KOPT-K1 (cell line): ENCODE measurements around the gene OR2C3.
"Not testable (repeated sequence)": the region's sequence is repeated elsewhere in the genome, so short reads cannot be mapped to it uniquely, and the experiment has no call there.

Experiments
- H3K27ac ChIP-seq: fragments of 200-600 bp; sonication (generic); 2 replicates; pipeline ENCODE4 v1.5.1; 2016; ENCODE audit warnings: antibody characterized with exemption, mild to moderate bottlenecking, low read depth, low read length; ENCODE audit not compliant: poor library complexity, severe bottlenecking
- H3K36me3 ChIP-seq: fragments of 200-600 bp; sonication (generic); 2 replicates; pipeline ENCODE4 v1.5.1; 2017; ENCODE audit warnings: antibody characterized with exemption, mild to moderate bottlenecking, low read length, moderate library complexity; ENCODE audit not compliant: insufficient read depth
- H3K9me3 ChIP-seq: fragments of 200-600 bp; sonication (generic); 2 replicates; pipeline ENCODE4 v1.5.1; 2017; ENCODE audit warnings: antibody characterized with exemption, low read length, mild to moderate bottlenecking; ENCODE audit not compliant: insufficient read depth, poor library complexity, severe bottlenecking

OR2C3 gene

GRCh38 chr1:247535402-247535801, 838 bp downstream of the OR2C3 start:
- H3K36me3 ChIP-seq, result no peaks in the 10 kb centered on the region
- no peak overlapping the region for H3K27ac ChIP-seq
- peaks cover 4% of the 10 kb centered on the region for H3K9me3 ChIP-seq

- Histone ChIP-seq H3K36me3 (no peaks in the 10 kb centered on the region), H3K9me3 (peaks cover 4% of the 10 kb centered on the region), H3K27ac (no peak overlapping the region)
Measured at GRCh38 chr1:247531937-247532336, 4.3 kb downstream of the OR2C3 start.

GRCh38 chr1:247530785-247531184, 5.5 kb downstream of the OR2C3 start:
- Histone ChIP-seq H3K27ac (no peak overlapping the region), H3K9me3 (peaks cover 4% of the 10 kb centered on the region), H3K36me3 (no peaks in the 10 kb centered on the region)

GRCh38 chr1:247529771-247530355, 6.4 kb downstream of the OR2C3 start:
- H3K36me3 ChIP-seq, result no peaks in the 10 kb centered on the region
- no peak overlapping the region for H3K27ac ChIP-seq
- H3K9me3 ChIP-seq, result peaks cover 4% of the 10 kb centered on the region

- Histone ChIP-seq H3K36me3 (no peaks in the 10 kb centered on the region), H3K9me3 (peaks cover 4% of the 10 kb centered on the region), H3K27ac (no peak overlapping the region)
Measured at GRCh38 chr1:247528812-247529474, 7.3 kb downstream of the OR2C3 start.

- H3K27ac ChIP-seq, H3K9me3 ChIP-seq, H3K36me3 ChIP-seq: not testable (repeated sequence)
Measured at GRCh38 chr1:247521886-247522285, 14.4 kb downstream of the OR2C3 start.

- Histone ChIP-seq H3K36me3 (no peaks in the 10 kb centered on the region), H3K9me3 (no peaks in the 10 kb centered on the region), H3K27ac (no peak overlapping the region)
Measured at GRCh38 chr1:247518613-247518891, 17.7 kb downstream of the OR2C3 start.

- no peak overlapping the region for H3K27ac ChIP-seq
- no peaks in the 10 kb centered on the region for H3K36me3 ChIP-seq
- H3K9me3 ChIP-seq, result no peaks in the 10 kb centered on the region
Measured at GRCh38 chr1:247517795-247518612, 18.2 kb downstream of the OR2C3 start.

GRCh38 chr1:247506831-247507230, 29.4 kb downstream of the OR2C3 start:
- Histone ChIP-seq H3K27ac (no peak overlapping the region), H3K9me3 (no peaks in the 10 kb centered on the region), H3K36me3 (no peaks in the 10 kb centered on the region)

- Histone ChIP-seq H3K9me3 (no peaks in the 10 kb centered on the region), H3K36me3 (no peaks in the 10 kb centered on the region)
Measured at GRCh38 chr1:247500865-247501264, 35.4 kb downstream of the OR2C3 start.

GRCh38 chr1:247496581-247497285, 39.5 kb downstream of the OR2C3 start:
- Histone ChIP-seq H3K27ac (no peak overlapping the region), H3K9me3 (no peaks in the 10 kb centered on the region), H3K36me3 (no peaks in the 10 kb centered on the region)

More at GRCh38 chr1:247500865-247501264, 35.4 kb downstream of the OR2C3 start:
- H3K27ac ChIP-seq, result no peak overlapping the region

GRCh38 chr1:247494767-247495166, 41.5 kb downstream of the OR2C3 start:
- Histone ChIP-seq H3K36me3 (no peaks in the 10 kb centered on the region), H3K27ac (no peak overlapping the region), H3K9me3 (no peaks in the 10 kb centered on the region)

- Histone ChIP-seq H3K36me3 (no peaks in the 10 kb centered on the region), H3K9me3 (no peaks in the 10 kb centered on the region), H3K27ac (no peak overlapping the region)
Measured at GRCh38 chr1:247493106-247493505, 43.1 kb downstream of the OR2C3 start.

- Histone ChIP-seq H3K36me3 (no peaks in the 10 kb centered on the region), H3K9me3 (no peaks in the 10 kb centered on the region), H3K27ac (no peak overlapping the region)
Measured at GRCh38 chr1:247491328-247491727, 44.9 kb downstream of the OR2C3 start.

GRCh38 chr1:247487057-247487456, 49.2 kb downstream of the OR2C3 start:
- Histone ChIP-seq H3K9me3 (no peaks in the 10 kb centered on the region), H3K36me3 (no peaks in the 10 kb centered on the region), H3K27ac (no peak overlapping the region)
